IPS-18a (cell line): ENCODE measurements around the gene JMJD4.

ENCODE experiments used
- H3K27ac ChIP-seq: one replicate; pipeline ENCODE4 v1.5.1; 2013; ENCODE audit warnings: low read length
- H3K27me3 ChIP-seq: one replicate; pipeline ENCODE4 v1.6.1; 2013; ENCODE audit warnings: mild to moderate bottlenecking, low read length; ENCODE audit not compliant: control insufficient read depth, insufficient read depth
- H3K36me3 ChIP-seq: one replicate; pipeline ENCODE4 v1.6.1; 2013; ENCODE audit warnings: low read depth, low read length; ENCODE audit not compliant: control insufficient read depth
- H3K4me1 ChIP-seq: one replicate; pipeline ENCODE4 v1.6.1; 2013; ENCODE audit warnings: low read depth, low read length; ENCODE audit not compliant: control insufficient read depth
- H3K4me3 ChIP-seq: one replicate; pipeline ENCODE4 v1.5.1; 2013; ENCODE audit warnings: low read length
- H3K9ac ChIP-seq: one replicate; pipeline ENCODE4 v1.6.1; 2013; ENCODE audit warnings: mild to moderate bottlenecking, low read length, moderate library complexity
- H3K9me3 ChIP-seq: one replicate; pipeline ENCODE4 v1.6.1; 2013; ENCODE audit warnings: low read depth, low read length; ENCODE audit not compliant: control insufficient read depth

Gene JMJD4

DNA sequence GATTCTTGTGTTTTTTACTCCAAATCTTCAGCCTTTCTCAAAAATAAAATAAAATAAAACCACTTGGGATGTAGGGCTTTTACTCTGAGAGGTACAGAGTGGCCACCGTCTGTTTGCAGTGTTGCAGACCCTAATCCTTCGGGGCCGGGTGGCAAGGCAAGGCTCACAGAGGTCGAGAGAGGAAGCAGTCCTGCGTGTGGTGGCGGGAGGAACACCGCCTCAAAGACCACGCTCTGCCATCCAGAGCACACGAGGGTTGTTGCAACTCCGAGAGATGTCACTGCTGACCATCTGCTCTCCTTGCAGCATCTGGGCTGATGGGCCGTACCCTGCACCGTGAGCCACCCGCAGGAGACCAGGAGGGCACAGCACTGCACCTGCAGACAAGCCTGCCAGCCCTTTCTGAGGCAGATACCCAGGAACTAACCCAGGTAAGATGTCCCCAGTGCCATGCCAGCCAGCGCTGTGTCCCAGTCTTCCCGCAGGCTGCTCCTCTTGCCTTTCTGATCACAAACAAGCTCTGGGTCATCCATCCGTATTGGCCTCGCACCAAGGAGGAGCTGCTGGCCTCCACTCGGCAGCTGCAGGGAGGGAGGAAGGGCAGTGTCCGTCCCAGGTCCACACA lies 31.7 kb upstream of the JMJD4 start:
- Histone ChIP-seq H3K4me1 (no peaks in the 10 kb centered on the region), H3K36me3 (peaks cover 13% of the 10 kb centered on the region), H3K4me3 (no peak overlapping the region), H3K27me3 (no peaks in the 10 kb centered on the region), H3K27ac (no peak overlapping the region), H3K9ac (no peak overlapping the region), H3K9me3 (no peaks in the 10 kb centered on the region)

DNA sequence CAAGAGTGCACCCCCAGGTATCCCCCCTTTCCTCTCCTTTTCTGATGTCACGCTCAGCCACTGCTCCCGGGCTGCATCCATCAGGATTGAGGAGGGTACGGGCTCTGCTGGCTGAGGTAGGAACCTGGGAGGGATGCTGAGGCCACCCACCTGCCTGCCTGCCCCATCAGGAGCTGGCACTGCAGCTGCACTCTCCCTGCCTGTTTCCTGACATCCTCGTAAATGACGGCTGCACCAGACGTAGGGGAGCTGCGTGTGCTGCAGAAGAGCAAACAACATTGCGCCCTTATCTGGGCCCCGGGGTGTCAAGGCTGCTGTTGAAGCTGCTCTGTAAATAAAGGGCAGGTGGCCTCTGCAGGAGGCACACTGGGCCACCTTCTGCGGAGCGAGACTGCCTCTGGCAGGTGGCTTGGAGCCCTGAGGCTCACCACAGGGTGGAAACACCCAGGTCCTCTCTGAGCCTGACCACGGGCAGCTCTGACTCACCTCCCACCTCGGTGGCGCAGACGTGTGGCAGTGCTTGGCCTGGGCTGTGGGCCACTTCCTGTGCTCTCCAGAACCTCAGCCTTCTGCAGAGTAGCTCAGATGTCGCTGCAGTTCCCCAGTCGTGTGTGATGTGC lies 31.0 kb upstream of the JMJD4 start:
- Histone ChIP-seq H3K27ac (no peak overlapping the region), H3K36me3 (peaks cover 15% of the 10 kb centered on the region), H3K4me3 (no peak overlapping the region), H3K9me3 (no peaks in the 10 kb centered on the region), H3K9ac (no peak overlapping the region), H3K27me3 (no peaks in the 10 kb centered on the region), H3K4me1 (no peaks in the 10 kb centered on the region)

DNA sequence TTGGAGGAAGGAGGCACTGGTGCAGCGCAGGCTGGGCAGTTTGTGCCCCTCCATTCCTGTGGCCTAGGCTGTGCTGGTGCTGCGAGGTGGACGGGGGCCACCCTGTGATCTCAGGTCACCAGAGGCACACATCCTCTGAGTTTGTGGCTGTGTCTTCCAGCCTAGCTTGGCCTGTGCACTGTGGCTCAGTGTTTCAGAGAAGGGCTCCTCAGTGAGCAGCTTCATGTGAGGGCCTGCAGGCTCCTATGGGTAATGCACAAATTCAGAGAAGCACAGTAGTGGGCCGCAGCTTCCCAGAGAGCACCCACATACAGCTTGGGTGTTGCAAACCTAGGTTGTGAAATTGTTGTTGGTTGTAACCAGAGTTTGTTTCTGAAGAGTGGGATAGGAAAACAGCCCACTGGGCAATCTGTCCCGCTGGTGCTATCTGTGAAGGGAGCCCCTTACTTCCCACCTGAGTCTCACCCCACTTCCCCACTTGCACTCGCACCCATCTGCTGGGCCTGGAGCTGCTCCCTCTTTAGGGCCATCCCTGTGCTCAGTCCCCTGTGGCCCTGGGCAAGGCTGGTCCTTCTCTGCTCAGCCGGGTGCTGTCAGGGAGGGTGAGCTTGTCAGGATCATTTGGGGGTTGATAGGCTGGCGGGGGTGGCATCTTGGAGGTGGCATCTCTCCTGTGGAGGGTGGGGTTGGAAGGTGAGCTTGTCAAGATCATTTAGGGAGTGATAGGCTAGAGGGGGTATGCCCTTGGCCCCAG lies 30.3 kb upstream of the JMJD4 start:
- Histone ChIP-seq H3K36me3 (peaks cover 17% of the 10 kb centered on the region), H3K9ac (no peak overlapping the region), H3K9me3 (no peaks in the 10 kb centered on the region), H3K4me1 (no peaks in the 10 kb centered on the region), H3K27me3 (no peaks in the 10 kb centered on the region), H3K4me3 (no peak overlapping the region), H3K27ac (no peak overlapping the region)

DNA sequence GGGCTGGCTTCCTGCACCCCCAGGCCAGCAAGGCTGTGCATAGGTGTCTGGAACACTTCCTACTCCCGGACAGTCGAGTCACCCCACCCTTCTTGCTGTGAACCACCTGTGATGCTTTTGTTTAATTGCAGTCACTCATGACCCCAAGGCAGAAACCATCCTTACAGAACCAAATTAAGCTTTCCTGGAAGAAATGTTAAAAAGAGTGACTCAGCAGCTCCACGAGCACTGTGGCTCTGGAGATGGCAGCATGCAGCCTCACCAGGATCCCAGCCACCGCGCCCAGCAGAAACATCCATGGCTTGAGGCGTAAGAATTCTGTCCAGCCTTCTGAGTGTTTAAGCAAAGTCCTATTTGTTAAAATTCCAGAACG lies 28.9 kb upstream of the JMJD4 start:
- Histone ChIP-seq H3K9me3 (no peaks in the 10 kb centered on the region), H3K4me3 (no peak overlapping the region), H3K27ac (no peak overlapping the region), H3K9ac (no peak overlapping the region), H3K27me3 (no peaks in the 10 kb centered on the region), H3K4me1 (no peaks in the 10 kb centered on the region), H3K36me3 (peaks cover 30% of the 10 kb centered on the region)

- Histone ChIP-seq H3K9ac (no peak overlapping the region), H3K27me3 (no peaks in the 10 kb centered on the region), H3K4me1 (no peaks in the 10 kb centered on the region), H3K4me3 (no peak overlapping the region), H3K36me3 (peaks cover 33% of the 10 kb centered on the region), H3K27ac (no peak overlapping the region), H3K9me3 (no peaks in the 10 kb centered on the region)
Measured at GRCh38 chr1:227763246-227764018, 28.3 kb upstream of the JMJD4 start.

- no peak overlapping the region for H3K4me3 ChIP-seq
- no peak overlapping the region for H3K9ac ChIP-seq
- no peaks in the 10 kb centered on the region for H3K27me3 ChIP-seq
- no peaks in the 10 kb centered on the region for H3K4me1 ChIP-seq
- H3K27ac ChIP-seq: no peak overlapping the region
- H3K36me3 ChIP-seq: peaks cover 32% of the 10 kb centered on the region
- H3K9me3 ChIP-seq: no peaks in the 10 kb centered on the region
Measured at GRCh38 chr1:227762231-227762911, 27.3 kb upstream of the JMJD4 start.

DNA sequence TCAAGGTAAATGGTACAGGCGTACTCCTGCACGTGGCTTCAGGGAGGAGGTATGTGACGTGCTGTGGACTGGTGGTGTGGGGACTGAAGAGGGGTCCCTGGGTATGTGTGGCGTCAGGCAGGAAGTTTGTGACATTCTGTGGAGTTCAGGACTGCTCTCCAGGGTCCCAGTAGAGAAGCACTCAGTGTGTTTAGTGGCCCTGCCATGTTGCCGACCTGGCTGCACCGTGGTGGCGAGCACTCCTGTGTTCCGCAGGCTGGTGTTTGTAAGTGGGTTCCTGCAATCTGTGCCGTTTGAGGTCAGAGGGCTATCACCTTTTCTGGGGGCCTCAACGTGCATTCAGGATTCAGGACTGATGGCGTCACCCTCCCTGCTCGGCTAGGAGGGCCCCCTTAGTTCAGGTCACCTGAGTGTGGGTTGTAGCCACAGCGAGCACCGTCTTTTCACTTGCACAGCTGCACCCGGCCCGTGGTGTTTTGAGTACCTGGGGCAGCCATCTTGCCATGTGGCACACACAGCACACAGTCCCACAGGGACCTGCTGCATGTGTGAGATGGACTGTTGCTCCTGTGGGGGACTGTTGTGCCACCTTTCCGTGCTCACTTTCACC lies 26.6 kb upstream of the JMJD4 start:
- Histone ChIP-seq H3K4me3 (no peak overlapping the region), H3K4me1 (no peaks in the 10 kb centered on the region), H3K36me3 (peaks cover 29% of the 10 kb centered on the region), H3K27ac (no peak overlapping the region), H3K27me3 (no peaks in the 10 kb centered on the region), H3K9me3 (no peaks in the 10 kb centered on the region), H3K9ac (no peak overlapping the region)

GRCh38 chr1:227760377-227760776 lies 25.3 kb upstream of the JMJD4 start:
- H3K27me3 ChIP-seq: no peaks in the 10 kb centered on the region
- H3K4me3 ChIP-seq: no peak overlapping the region
- H3K9me3 ChIP-seq: no peaks in the 10 kb centered on the region
- H3K36me3 ChIP-seq: peaks cover 32% of the 10 kb centered on the region
- H3K9ac ChIP-seq: no peak overlapping the region
- no peak overlapping the region for H3K27ac ChIP-seq
- H3K4me1 ChIP-seq: no peaks in the 10 kb centered on the region

DNA sequence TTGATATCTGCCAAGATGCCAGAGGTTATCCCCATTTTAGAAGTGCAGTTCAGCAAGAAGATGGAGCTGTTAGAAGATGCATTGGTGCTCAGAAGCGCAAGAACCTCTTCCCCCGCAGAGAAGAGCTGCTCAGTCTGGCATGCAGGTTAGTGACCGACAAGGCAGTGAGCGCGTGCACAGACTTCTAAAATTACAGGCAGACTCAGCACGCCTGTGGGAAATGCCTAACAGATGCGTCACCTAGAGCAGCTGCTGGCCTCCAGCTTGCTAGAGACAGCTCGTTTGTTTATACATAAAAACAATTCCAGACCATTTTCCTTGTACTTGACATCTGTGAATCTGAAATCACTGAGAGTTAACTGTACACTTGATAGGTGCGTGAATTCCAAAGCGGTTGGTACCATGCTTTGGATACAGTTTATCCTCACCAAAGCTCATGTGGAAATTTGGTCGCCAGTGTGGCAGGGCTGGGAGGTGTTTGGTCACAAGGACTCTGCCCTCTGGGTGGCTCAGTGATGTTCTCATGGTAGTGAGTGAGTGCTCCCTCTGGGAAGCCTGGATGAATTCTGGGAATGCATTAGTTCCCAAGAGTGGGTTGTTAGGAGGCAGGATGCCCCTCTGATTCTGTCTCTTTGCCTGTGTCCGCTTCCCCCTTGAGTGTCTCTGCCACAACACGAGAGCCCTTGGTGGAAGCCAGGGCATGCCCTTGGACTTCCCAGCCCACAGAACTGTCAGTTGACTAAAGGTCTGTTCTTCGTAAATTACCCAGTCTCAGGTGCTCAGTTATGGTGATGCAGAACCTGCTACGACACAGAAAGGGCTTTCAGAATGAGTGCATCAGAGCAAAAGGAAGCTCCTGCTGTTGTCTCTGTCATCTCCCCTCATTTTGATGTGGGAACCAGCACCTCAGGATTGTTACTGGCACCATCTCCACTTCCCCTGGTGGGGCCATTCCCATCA lies 24.5 kb upstream of the JMJD4 start:
- Histone ChIP-seq H3K36me3 (peaks cover 32% of the 10 kb centered on the region), H3K9ac (no peak overlapping the region), H3K4me1 (no peaks in the 10 kb centered on the region), H3K4me3 (no peak overlapping the region), H3K27ac (no peak overlapping the region), H3K27me3 (no peaks in the 10 kb centered on the region), H3K9me3 (no peaks in the 10 kb centered on the region)

DNA sequence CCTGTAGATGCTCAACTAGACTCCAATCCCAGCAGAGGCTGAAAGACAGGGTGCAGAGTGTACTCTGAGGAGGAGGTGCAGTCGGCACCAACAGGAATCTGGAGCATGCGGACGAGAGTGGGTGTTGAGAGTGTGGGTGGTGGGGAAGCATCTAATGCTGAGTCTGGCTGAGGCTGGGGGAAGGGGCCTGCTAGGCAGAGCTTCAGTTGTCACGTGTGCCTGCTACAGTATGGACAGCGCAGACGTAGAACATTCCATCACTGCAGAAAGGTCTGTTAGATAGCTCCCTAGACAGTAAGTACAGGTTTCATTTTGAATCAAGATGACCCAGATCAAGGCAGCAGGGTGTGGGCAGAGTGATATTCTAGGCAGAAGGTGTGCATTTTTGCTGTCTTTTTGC lies 23.3 kb upstream of the JMJD4 start:
- Histone ChIP-seq H3K27ac (no peak overlapping the region), H3K36me3 (peaks cover 32% of the 10 kb centered on the region), H3K4me1 (no peaks in the 10 kb centered on the region), H3K9ac (no peak overlapping the region), H3K4me3 (no peak overlapping the region), H3K9me3 (no peaks in the 10 kb centered on the region), H3K27me3 (no peaks in the 10 kb centered on the region)
